HG02571 (cell line): Measurements from ENCODE around the gene OR8D1.

ENCODE experiments used
- ATAC-seq: cut with Tn5 transposase; IDR thresholded peaks from one replicate; pipeline ENCODE4 v1.9.1; 2021; ENCODE audit warnings: mild to moderate bottlenecking, moderate library complexity; ENCODE audit not compliant: unreplicated experiment

The OR8D1 gene

DNA sequence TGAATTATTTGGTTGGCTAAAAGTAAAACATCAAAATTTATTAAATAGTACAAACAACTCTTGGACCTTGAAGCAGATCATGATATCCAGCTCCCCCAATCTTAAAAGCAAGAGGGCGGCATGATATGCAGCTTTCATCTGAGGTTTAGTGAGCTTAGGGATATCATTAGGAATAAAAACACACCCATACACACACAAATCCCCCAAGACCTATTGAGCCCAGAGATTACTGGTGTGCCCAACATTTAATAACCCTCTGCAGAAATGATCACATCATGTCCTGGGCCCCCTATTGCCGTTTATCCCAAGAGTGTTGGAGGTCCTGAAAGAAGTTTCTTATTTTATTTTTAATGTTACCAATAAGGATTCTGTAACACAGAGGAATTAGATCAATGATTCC lies at the start of gene OR8D1:
TSS of gene OR8D1 (minus strand) at position 101 of the 400 bp plus-strand sequence. CDS start 3,183 bp downstream, outside the sequence.
- no peak for ATAC-seq

DNA sequence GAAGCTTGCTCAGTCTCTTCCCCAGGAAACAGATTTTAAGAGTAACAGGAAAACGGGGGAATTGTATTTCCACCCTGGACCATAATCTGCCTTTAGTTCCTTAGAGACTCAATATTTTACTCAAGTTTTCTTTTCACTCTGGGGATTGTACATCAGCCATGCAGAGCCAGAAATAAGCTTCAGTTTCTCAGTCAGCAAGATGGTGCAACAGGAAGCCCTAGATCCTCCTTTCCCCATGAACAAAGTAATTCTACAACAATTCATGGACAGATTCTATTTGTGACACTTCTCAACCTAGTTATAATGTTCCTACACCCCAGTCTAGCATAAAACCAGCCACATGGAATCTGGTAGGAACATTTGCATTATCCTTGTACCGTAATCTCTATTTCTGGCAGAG lies 45.8 kb upstream of the OR8D1 start:
- no peak for ATAC-seq

DNA sequence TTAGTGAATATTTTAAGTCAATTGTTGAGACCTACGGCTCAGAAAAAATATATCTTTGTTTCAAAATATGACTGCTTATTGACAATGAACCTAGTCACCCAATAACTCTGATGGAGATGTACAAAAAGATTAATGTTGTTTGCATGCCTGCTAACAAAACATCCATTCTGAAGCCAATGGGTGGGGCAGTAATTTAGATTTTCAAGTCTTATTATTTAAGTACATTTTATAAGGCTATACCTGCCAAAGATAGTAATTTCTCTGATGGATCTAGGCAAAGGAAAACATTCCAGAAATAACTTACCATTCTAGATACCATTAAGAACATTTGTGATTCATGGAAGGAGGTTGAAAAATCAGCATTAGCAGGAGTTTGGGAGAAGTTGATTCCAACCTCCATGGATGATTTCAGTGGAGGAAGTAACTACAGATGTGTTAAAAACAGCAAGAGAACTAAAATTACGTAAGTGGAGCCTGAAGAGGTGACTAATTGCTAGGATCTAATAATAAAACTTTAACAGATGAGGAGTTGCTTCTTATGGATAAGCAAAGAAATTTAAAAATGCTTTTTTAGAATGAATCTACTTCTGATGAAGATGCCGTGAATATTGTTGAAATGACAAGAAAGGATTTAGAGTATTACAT lies 32.7 kb upstream of the OR8D1 start:
- ATAC-seq = no peak

DNA sequence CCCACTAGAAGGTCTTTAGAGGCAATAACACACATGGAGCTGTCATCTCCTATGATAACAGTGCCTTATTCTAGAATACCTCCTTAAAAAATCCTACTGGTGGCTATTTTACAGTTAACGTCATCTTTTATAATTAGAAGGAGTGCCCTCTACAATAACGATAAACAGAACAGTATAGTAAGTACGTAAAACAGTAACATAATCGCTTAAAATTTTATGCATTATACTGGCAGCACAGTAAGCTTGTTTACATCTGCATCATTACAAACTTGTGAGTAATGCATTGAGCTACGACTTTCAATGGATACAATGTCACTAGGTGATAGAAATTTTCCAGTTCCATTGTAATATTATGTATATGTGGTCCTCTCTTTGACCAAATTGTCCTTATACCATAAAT lies 30.6 kb upstream of the OR8D1 start:
- no peak for ATAC-seq

DNA sequence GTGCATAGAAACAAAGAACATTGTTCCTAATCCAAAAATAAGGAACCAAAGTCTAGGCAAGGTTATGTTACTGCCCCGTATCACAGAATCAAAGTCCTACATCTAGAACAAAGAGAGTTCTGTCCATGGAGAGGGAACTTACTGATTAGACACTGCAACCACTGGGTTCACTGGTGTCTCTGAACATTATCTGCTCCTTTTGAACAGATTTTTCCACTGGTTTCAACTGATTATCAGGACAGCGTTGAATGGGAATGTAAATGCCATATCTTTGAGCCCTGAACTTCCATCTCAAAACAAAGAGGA lies 26.3 kb upstream of the OR8D1 start:
- ATAC-seq = no peak

DNA sequence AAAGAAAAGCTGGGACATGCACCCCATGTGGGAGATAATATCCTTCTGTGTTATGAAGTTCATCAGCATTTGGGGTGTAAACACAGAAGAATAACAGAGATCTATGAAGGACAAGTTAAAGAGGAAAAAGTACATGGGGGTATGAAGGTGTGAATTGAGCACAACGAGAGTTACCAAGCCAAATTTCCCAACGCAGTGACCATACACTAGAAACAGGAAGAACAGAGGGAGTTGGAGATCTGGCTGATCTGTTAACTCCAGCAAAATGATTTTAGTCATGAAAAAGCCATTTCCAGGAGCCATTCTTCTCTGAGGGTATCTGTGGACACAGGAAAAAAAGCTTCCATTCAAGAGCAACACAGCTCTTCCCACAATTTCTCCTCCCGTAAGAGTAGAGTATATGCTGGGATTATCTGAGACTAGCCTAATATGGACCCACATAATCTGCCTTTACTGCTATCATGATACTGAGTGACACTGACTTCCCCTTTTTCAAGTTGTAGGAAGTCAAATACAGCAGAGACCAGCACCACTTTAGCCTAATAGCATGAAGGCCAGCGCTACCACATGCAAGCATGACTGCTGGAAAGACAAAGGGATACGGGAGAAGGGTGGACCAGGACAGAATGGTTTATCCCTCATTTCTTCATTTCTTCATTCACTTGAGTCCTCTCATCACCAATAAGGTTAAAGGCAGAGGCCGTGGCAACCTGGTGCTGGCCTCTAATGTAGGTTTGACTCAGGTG lies 25.8 kb upstream of the OR8D1 start:
- no peak for ATAC-seq

DNA sequence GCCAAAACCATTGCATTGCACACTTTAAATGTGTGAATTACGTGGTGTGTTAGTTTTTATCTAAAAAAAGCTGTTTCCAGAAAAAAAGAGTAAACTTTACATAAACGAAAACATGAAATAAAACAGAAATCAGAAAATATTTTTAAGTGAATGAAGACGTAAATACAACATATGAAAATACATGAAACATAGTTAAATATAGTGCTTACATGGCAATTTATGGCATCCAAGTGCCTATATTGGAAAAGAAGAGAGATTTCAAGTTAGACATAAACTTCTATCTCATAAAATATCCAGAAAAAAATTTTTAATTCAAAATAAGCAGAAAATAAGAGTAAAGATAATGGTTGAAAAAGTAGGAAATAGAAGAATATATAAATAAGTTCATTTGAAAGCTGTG lies 18.1 kb upstream of the OR8D1 start:
- ATAC-seq = no peak

DNA sequence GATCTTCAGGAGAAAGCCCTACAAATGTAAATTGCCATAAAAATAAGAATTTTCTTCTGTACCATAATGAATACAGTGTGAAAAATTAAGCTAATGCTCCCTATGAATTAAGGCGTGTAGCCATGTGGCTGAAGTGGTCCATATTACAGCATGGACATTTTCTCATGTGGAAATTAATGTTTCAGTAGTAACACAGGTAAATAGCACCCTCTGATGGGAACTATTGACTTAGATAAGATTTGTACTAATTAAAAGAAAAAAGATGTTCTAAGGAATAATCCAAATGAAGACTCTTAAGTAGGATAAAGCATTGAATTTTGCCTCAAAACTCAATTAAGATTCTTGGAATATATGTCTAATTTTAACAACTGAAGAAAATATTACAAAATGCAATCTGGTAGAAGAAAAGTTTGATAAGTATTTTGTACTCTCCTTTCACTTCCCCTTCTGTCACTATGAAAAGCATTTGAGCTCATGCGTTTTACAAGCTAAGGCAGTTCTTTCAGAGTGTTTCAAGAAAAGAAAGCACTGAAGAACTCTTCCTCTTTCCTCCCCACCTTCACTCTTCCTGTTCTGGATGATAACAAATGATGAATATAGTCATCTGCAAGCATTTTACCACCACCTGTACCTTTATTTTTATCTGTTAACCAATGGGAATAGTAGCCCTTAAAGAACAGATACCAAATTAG lies 16.2 kb upstream of the OR8D1 start:
- peak; percentile 92 for ATAC-seq

DNA sequence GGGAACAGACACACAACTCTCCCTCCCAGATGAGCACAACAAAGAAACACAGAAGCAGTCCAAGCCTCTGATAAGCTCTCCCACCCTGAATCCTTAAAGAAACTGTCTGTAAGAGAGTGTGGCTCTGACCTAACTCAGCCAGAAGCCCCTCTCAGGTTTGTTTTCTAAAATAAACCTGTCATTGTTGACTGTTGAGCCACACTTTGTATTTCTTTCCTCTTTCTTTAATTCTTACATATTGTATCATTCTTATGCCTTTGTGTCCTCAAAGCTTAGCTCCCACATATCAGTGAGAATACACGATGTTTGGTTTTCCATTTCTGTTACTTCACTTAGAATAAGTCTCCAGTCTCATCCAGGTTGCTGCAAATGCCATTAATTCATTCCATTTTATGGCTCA lies 14.0 kb upstream of the OR8D1 start:
- ATAC-seq = no peak

DNA sequence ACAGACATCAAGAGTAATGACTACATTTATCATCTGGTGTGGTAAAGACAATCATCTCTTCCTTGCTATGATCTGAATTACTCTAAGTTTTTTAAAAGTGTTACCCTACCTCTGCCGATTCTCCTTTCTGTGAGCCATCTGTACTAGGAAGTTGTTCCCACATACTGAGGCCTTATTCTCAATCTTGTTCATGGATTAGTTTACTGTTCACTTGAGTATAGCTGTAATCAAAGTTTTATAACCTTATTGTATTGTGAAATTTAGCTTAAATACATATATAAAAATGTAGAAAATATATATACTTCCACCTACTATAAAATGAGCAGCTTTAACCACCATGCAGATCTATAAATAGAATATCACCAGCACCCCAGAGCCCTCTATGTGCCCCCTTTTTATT lies 8.6 kb upstream of the OR8D1 start:
- ATAC-seq = no peak

DNA sequence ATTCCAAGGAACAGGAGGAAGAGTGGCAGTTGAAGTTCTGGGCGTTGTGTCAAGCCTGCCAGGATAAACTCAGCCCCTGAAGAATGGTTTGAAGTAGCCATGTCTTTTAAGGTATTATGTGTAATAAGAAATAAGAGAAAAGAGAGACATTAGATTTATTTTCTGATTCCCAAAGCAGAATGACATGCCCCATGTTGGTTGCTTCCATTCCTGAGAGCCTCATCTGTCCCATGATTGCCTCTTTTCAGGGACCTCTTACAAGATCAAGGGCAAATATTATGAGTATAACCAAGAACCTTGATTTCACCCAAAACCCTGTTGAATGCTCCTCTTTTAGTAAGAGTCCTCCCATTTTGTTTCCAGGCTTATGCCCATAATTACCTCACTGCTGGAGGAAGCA lies 6.3 kb upstream of the OR8D1 start, which contains the start of gene OR8D2:
TSS of gene OR8D2 (minus strand) at position 101 of the 400 bp plus-strand sequence. CDS start at position 101, 0 bp downstream.
- ATAC-seq = no peak

DNA sequence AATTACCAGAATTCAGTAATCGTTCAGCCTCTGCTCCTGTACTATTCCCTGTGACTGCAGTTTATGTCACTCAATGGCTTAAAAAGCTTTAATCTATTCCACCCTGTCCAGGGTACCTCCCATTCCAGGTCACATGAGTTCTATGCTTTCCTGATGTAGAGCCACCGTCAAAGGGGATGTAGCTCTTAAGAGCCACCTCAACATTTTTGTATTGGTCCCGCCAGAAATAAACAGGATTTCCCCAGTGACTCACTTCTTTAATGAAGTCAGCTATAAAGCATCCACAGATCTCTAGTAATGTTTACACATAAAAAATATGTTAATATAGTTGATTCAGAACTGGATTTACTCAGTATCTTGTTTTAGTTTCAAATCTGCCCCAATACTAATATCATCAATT lies 1.3 kb upstream of the OR8D1 start:
- ATAC-seq = no peak

DNA sequence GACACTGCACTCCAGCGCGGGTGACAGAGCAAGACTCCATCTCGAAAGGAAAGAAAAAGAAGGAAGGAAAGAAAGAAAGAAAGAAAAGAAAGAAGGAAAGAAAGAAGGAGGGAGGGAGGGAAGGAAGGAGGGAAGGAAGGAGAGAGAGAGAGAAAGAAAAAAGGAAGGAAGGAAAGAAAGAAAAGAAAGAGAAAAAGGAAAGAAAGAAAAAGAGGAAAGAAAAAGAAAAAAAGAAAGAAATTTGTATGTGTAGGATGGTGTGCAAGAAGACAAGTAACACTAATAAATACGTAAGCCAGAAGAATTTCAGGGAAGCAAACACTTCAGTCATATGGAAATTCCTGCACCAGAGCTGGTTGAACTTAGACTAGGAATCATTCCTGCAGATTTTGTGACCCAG lies 618 bp downstream of the OR8D1 start:
- no peak for ATAC-seq

DNA sequence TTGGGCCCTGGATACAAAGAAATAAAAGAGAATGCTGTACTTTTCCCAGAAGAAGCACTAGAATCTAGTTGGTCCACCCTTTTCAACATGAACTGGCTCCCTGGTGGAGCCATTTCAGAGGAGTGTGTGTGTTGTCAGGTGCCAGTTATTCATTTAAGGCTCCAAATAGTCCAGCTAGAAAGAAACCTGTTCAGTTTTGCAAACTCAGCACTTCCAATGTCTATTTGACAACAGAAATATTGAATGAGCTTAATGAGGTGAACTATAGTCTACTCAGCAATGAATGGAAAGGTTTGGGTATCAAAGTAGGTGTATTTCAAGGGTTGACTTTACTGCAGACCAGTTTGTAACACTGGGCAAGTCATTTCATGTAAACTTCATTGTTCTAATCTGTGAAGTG lies 2.1 kb downstream of the OR8D1 start:
- no peak for ATAC-seq

DNA sequence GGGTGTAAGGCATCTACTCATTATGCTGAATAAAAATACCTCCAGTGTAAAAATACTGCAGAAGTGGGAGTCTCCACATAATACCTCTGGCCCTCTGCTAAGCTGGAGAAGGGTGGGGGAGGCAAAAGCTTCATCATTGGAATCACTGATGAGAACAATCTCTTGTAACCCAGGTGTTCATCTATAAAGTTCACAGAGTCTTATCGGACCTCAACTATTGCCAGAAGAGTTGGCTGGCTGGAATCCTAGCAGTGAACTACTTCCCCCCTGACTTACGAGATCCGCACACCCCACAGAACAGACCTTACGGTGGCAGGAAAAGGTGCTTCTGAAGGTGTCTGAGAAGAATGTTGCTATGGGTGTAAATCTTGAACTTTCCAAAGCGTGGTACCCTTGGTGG lies 2.5 kb downstream of the OR8D1 start:
- ATAC-seq = no peak

DNA sequence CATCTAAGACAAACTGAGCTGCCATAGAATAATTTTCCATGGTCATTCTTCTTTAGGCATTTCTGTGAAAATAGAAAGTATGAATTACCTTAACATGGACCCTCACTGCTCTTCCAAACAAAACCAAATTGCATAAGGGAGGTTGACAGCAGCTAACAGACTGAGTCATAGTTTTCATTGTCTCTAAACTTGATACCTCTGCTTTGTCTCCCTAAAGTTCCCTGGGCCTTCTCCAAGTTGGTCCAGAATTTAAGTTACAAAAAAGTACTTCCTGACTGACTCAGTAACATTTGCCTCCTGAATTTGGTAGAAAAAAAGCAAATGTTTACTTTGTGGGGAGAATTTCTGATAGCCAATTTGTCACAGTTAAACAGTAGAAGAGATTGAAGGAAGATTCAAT lies 3.0 kb downstream of the OR8D1 start:
- no peak for ATAC-seq

DNA sequence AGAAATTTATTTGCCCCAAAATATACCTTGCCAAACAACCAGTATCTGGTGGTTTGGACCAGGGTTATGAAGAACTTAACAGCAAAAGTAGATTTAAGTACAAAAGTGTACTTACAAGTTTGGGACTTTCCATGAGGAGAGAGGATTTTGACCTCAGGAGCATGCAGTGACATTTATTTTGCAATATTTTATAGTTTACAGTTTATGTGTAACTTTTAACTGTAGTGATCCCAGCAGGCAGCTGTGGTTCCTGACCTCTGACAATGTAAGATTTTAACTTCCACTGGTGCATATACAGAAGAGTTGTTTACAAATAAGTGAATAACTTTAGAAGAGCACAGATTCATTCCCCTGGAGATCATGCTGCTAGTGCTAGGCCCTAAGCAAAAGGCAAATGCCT lies 6.7 kb downstream of the OR8D1 start:
- ATAC-seq = no peak

DNA sequence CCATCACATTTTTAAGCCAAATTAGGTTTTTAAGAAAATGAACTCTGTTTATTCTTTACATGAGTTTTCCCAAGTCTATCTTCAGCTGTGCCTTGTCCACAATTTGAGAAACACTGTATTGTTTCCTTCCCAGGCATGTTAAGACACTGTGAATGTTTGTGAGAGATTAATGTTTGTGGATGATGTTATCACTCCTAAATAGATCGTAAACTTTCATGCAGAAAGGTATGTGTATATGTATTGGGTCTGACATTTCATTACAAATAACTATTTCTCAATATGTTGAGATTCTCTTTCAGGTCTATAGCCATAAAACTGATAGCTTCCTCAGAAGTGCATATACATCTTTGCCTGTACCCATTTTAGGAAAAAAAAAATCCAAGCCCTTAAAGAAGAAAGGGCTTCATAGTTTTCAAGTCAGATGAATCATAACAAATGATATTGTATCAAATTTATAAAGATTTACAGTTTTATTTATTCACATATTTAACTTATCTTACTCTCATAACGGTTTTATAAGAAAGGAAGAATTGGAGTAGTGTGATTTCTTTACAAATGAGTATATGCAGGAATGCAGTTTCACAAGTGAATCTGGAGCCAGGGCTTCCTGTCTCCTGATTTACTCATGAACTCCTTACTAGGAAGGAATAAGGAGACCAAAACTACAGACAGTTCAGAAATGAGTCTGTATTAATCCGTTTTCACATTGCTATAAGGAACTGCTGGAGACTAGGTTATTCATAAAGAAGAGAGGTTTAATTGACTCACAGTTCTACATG lies 11.2 kb downstream of the OR8D1 start:
- no peak for ATAC-seq

DNA sequence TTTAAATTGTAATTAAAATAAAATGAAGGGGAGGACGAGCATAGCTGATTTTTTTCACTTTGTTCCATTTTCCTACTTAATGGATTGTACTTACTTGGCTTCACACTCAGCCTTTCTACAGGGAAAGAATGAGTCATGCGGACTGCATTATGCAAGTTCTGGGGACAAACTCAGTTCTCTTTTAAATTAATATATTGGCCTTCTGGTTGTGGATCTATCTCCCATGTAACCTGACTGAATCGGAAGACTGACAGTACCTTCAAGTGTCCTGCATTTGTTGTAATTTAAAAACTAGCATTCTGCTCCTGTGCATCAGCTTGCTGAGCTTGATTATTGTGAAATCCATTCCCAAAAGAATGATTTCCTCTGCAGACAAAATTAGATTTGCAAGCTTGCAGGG lies 12.2 kb downstream of the OR8D1 start:
- no peak for ATAC-seq

DNA sequence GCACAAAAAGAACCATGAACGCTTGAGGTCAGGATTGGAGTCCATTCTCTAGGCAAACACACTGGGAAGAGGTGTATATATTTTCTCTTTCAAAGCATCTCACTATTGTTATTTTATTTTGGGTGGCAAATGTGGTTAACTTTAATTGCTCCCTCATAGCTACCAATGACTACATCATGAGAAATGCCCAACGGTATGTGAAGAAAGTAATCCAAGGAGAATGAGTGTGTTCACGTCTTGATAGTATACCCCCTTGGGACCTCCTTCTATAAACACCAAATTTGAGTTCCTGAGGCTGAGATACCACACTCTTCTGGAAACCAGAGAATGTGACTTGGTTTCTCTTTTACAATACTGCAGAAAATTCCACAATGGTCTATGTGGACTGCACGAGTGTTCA lies 15.8 kb downstream of the OR8D1 start:
- ATAC-seq = no peak

DNA sequence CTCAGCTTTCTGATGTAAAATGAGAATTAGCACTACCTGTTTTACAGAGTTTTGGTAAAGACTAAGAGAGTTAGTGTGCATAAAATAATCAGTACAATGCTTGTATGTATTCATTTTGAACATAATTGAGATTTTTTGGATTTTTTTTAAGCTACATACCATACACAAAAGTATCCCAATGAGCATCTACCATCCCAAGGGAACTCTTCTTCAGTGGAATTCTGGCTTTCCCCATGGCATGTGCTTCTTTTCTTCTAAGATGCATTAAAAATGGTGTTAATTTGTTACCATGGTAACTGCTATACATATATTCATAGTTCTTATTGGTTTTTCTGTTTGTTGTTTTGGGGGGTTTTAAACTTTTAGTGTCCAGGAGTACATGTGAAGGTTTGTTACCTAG lies 17.7 kb downstream of the OR8D1 start:
- ATAC-seq = no peak
